ENCODE results near the gene PLCB2.

DNA sequence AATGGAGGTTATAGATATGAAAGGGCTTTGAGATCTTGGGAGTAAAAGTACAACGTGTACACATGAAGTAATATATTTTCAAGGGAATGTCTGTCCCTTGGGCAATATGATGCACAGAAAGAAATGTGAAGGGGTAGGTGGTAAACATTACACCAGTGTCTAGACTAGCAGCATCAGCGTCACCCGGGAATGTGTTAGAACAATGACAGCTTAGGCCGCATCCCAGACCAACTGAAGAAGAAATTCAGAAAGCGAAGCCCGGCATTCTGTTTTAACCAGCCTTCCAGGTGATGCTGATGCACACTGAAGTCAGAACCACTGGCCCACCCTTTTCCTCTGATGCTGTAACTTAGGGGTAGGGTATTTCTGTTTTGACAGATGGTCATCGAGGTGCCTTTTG is 22.1 kb upstream of the PLCB2 start:
- TF ChIP-seq POLR2A (IDR thresholded peaks at IDR 0.05; ENCODE audit: extremely low read depth, insufficient read length): no peak
- TF ChIP-seq, protein P1, sequence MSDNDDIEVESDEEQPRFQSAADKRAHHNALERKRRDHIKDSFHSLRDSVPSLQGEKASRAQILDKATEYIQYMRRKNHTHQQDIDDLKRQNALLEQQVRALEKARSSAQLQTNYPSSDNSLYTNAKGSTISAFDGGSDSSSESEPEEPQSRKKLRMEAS (IDR thresholded peaks at IDR 0.05; ENCODE audit: low read depth, low read length): no peak
